HepG2 (cell line): ENCODE results near the gene RAN. TPM values are rescaled to one million over a fixed set of nuclear protein-coding genes. Genes with fewer than 3 reads are reported as not detected.

Experiments
- AHR ChIP-seq: IDR thresholded peaks from 2 replicates; pipeline ENCODE4 v1.6.1; 2018; ENCODE audit warnings: missing genetic modification reagents, missing compliant biosample characterization
- DBP ChIP-seq: sonication (generic); formaldehyde crosslinking; IDR thresholded peaks from 2 replicates; pipeline ENCODE4 v1.4.0; 2020; ENCODE audit warnings: missing genetic modification reagents; ENCODE audit errors: not compliant biosample characterization
- ISL2 ChIP-seq: sonication (generic); formaldehyde crosslinking; IDR thresholded peaks from 2 replicates; pipeline ENCODE4 v1.5.0; 2020; ENCODE audit warnings: missing genetic modification reagents
- MLX ChIP-seq: IDR thresholded peaks from 2 replicates; pipeline ENCODE4 v1.6.1; 2016
- POLR2G ChIP-seq: fragments of 200-400 bp; formaldehyde crosslinking; IDR thresholded peaks from 2 replicates; pipeline ENCODE4 v1.6.1; 2018; ENCODE audit warnings: mild to moderate bottlenecking, low read depth, low read length, moderate library complexity
- TBL1XR1 ChIP-seq: fragments of 150-350 bp; IDR thresholded peaks from 2 replicates; pipeline ENCODE4 v1.6.1; 2014; ENCODE audit warnings: borderline replicate concordance, low read length; ENCODE audit not compliant: partially characterized antibody
- ZBTB4 ChIP-seq: sonication (generic); formaldehyde crosslinking; IDR thresholded peaks from 2 replicates; pipeline ENCODE4 v1.4.0; 2020; ENCODE audit warnings: missing genetic modification reagents, mild to moderate bottlenecking, borderline replicate concordance
- ZMAT5 ChIP-seq: sonication (generic); formaldehyde crosslinking; IDR thresholded peaks from 2 replicates; pipeline ENCODE4 v1.5.0; 2020; ENCODE audit warnings: mild to moderate bottlenecking, low read depth, missing genetic modification reagents, borderline replicate concordance
- ZNF337 ChIP-seq: sonication (generic); formaldehyde crosslinking; IDR thresholded peaks from 2 replicates; pipeline ENCODE4 v1.5.1; 2020; ENCODE audit warnings: missing genetic modification reagents, low read depth, mild to moderate bottlenecking, borderline replicate concordance
- polyA plus RNA-seq, 8 experiments: library from polyadenylated mRNA; depleted of rRNA in 3 of 8; stranded (reverse) in 7 of 8; unstranded in 1 of 8; fragments of >200 nt; fragmentation: Illumina TruSeq in 4 of 8; extraction: Trizol in 4 of 8; gene quantifications; 2 replicates each; pipeline versions ENCODE4 v1.2.1 to v1.2.3, GENCODE V29; 2011 to 2016; ENCODE audit warnings: low read depth in 4 of 8, missing spikeins in 1 of 8, mixed read lengths in 1 of 8; ENCODE audit not compliant: insufficient read depth in 1 of 8
- total RNA-seq, 5 experiments: library from RNA; depleted of rRNA; stranded (reverse); fragments of >200 nt; fragmentation: Illumina TruSeq; extraction: Trizol; gene quantifications; 2 replicates each; pipeline ENCODE4 v1.2.3, GENCODE V29; 2016; ENCODE audit warnings: low read depth in 1 of 5
- TF ChIP-seq, protein P1 (sequence below): sonication (generic); formaldehyde crosslinking; IDR thresholded peaks from 2 replicates; pipeline ENCODE4 v1.8.1; 2022; ENCODE audit warnings: low read depth, mild to moderate bottlenecking, missing genetic modification reagents
- TF ChIP-seq, protein P2 (sequence below): sonication (generic); formaldehyde crosslinking; IDR thresholded peaks from 2 replicates; pipeline ENCODE4 v1.4.0; 2020; ENCODE audit warnings: missing genetic modification reagents, borderline replicate concordance
- TF ChIP-seq, protein P3 (sequence below): sonication (generic); formaldehyde crosslinking; IDR thresholded peaks from 2 replicates; pipeline ENCODE4 v1.4.0; 2020; ENCODE audit warnings: missing genetic modification reagents, borderline replicate concordance
- TF ChIP-seq, protein P4 (sequence below): sonication (generic); formaldehyde crosslinking; IDR thresholded peaks from 2 replicates; pipeline ENCODE4 v1.4.0; 2020; ENCODE audit warnings: mild to moderate bottlenecking, missing genetic modification reagents

Gene RAN
- total and polyA plus RNA-seq, 2 of the 13 experiments (the other 11 are each of a cell fraction or from before 2014, with no cell fraction given): 1,335 to 1,630 TPM

DNA sequence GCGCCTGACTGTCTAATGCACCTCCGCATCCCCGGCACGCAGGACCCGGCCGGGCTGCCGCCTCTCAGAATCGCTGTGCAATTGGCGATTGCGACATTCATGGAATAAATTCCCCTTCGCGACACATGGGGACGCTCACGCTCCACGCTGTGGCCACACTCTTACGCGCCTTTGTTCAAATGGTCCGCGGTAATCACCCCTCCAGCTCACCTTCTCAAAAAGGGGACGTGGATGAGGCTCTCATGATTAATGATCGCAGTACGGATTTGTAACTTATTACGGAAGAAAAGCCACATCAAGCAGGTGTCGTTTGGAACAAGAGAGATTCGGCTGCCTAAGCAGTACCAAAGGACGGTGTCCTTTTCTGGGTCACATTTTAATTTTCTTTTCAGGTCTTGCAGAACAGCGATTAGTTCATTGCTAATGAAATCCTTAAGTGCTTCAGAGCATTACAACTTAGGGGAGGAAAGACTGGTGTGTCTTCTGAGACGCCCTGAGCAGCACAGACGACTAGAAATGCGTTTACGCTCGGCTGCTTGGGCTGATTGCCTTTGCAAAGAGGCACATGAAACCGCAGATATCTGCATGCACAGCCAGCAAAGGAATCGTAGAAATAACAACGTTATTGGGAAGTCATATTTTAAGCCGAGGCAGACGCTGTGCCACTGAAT is 44.5 kb downstream of the RAN start (continued):
- TF ChIP-seq DBP (CRISPR knock-in tag): no peak
- TF ChIP-seq ISL2 (CRISPR knock-in tag): no peak
- TF ChIP-seq AHR (CRISPR knock-in tag): no peak
- no peak for TF ChIP-seq ZBTB4
- TF ChIP-seq POLR2G: no peak
- no peak for TF ChIP-seq MLX (CRISPR knock-in tag)
- no peak for TF ChIP-seq ZNF337 (CRISPR knock-in tag)
- no peak for TF ChIP-seq TBL1XR1
- TF ChIP-seq, protein P1, sequence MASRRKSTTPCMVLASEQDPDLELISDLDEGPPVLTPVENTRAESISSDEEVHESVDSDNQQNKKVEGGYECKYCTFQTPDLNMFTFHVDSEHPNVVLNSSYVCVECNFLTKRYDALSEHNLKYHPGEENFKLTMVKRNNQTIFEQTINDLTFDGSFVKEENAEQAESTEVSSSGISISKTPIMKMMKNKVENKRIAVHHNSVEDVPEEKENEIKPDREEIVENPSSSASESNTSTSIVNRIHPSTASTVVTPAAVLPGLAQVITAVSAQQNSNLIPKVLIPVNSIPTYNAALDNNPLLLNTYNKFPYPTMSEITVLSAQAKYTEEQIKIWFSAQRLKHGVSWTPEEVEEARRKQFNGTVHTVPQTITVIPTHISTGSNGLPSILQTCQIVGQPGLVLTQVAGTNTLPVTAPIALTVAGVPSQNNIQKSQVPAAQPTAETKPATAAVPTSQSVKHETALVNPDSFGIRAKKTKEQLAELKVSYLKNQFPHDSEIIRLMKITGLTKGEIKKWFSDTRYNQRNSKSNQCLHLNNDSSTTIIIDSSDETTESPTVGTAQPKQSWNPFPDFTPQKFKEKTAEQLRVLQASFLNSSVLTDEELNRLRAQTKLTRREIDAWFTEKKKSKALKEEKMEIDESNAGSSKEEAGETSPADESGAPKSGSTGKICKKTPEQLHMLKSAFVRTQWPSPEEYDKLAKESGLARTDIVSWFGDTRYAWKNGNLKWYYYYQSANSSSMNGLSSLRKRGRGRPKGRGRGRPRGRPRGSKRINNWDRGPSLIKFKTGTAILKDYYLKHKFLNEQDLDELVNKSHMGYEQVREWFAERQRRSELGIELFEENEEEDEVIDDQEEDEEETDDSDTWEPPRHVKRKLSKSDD (CRISPR knock-in tag): no peak
- TF ChIP-seq, protein P2, sequence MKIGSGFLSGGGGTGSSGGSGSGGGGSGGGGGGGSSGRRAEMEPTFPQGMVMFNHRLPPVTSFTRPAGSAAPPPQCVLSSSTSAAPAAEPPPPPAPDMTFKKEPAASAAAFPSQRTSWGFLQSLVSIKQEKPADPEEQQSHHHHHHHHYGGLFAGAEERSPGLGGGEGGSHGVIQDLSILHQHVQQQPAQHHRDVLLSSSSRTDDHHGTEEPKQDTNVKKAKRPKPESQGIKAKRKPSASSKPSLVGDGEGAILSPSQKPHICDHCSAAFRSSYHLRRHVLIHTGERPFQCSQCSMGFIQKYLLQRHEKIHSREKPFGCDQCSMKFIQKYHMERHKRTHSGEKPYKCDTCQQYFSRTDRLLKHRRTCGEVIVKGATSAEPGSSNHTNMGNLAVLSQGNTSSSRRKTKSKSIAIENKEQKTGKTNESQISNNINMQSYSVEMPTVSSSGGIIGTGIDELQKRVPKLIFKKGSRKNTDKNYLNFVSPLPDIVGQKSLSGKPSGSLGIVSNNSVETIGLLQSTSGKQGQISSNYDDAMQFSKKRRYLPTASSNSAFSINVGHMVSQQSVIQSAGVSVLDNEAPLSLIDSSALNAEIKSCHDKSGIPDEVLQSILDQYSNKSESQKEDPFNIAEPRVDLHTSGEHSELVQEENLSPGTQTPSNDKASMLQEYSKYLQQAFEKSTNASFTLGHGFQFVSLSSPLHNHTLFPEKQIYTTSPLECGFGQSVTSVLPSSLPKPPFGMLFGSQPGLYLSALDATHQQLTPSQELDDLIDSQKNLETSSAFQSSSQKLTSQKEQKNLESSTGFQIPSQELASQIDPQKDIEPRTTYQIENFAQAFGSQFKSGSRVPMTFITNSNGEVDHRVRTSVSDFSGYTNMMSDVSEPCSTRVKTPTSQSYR: no peak
- TF ChIP-seq, protein P3, sequence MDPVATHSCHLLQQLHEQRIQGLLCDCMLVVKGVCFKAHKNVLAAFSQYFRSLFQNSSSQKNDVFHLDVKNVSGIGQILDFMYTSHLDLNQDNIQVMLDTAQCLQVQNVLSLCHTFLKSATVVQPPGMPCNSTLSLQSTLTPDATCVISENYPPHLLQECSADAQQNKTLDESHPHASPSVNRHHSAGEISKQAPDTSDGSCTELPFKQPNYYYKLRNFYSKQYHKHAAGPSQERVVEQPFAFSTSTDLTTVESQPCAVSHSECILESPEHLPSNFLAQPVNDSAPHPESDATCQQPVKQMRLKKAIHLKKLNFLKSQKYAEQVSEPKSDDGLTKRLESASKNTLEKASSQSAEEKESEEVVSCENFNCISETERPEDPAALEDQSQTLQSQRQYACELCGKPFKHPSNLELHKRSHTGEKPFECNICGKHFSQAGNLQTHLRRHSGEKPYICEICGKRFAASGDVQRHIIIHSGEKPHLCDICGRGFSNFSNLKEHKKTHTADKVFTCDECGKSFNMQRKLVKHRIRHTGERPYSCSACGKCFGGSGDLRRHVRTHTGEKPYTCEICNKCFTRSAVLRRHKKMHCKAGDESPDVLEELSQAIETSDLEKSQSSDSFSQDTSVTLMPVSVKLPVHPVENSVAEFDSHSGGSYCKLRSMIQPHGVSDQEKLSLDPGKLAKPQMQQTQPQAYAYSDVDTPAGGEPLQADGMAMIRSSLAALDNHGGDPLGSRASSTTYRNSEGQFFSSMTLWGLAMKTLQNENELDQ (CRISPR knock-in tag): no peak; the same call in 1 of the 2 replicates
- no peak for TF ChIP-seq ZMAT5 (CRISPR knock-in tag)
- TF ChIP-seq, protein P4, sequence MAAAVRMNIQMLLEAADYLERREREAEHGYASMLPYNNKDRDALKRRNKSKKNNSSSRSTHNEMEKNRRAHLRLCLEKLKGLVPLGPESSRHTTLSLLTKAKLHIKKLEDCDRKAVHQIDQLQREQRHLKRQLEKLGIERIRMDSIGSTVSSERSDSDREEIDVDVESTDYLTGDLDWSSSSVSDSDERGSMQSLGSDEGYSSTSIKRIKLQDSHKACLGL (CRISPR knock-in tag): no peak
